ENCODE results near the gene ACBD4. TPM values are rescaled to one million over a fixed set of nuclear protein-coding genes. Genes with fewer than 3 reads are reported as not detected.

Gene ACBD4
- total RNA-seq, 2 donors from 2014 or later = 20.8 to 21.1 TPM

DNA sequence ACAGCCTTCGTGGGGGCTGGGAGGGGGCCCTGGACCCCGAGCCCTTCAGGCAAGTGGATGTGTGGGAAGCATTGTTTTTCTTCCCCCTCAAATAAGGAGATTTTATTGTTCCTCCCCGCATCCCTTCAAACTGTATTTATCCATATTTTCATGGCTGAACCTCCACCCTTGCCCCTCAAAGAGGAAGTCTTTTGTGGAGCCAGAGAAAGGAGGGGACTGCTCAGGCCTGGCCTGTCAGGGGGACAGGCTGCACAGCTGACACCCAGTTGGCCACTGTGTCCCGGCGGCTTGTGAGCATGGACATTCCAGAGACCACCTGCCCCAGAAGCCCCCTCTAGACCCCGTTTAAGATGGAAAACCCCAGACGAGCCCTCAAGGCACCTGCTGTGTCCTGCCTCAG lies 42.1 kb downstream of the ACBD4 start:
- Histone ChIP-seq H3K27me3 (no peaks in the 10 kb centered on the region), H3K36me3 (replicated peaks in 1 of 2; ENCODE audit: insufficient read depth in 1 of 2, low read depth in 2 of 2) (no peaks in the 10 kb centered on the region), H3K4me1 (peaks cover 22% of the 10 kb centered on the region), H3K4me3 (no peak overlapping the region), H3K9me3 (no peaks in the 10 kb centered on the region), H3K27ac (no peak overlapping the region)
- ATAC-seq (no peak), DNase-seq (no peak)
- 78 to 96% methylated on average over 5 to 7 of the region's 7 CpGs for WGBS, 2 donors
- TF ChIP-seq, protein P1, sequence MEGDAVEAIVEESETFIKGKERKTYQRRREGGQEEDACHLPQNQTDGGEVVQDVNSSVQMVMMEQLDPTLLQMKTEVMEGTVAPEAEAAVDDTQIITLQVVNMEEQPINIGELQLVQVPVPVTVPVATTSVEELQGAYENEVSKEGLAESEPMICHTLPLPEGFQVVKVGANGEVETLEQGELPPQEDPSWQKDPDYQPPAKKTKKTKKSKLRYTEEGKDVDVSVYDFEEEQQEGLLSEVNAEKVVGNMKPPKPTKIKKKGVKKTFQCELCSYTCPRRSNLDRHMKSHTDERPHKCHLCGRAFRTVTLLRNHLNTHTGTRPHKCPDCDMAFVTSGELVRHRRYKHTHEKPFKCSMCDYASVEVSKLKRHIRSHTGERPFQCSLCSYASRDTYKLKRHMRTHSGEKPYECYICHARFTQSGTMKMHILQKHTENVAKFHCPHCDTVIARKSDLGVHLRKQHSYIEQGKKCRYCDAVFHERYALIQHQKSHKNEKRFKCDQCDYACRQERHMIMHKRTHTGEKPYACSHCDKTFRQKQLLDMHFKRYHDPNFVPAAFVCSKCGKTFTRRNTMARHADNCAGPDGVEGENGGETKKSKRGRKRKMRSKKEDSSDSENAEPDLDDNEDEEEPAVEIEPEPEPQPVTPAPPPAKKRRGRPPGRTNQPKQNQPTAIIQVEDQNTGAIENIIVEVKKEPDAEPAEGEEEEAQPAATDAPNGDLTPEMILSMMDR (IDR thresholded peaks at IDR 0.05) = no peak
- no peak for TF ChIP-seq POLR2A (IDR thresholded peaks at IDR 0.05)
- intact Hi-C loops (cut with DNase I) = no loop called here

DNA sequence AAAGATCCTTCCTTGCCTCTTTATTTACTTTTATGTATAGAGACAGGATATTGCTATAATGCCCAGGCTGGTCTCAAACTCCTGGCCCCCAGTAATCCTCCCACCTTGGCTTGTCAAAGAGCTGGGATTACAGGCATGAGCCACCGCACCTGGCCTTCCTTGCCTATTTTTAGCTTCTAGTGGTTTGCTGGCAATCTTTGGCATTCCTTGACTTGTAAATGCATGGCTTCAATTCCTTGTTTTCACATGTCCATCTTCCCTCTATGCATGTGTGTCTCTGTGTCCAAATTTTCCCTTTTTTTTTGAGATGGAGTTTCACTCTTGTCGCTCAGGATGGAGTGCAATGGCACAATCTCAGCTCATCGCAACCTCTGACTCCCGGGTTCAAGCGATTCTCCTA lies 48.7 kb downstream of the ACBD4 start:
- Histone ChIP-seq H3K4me3 (no peak overlapping the region), H3K27ac (no peak overlapping the region), H3K27me3 (no peaks in the 10 kb centered on the region), H3K4me1 (no peaks in the 10 kb centered on the region), H3K36me3 (replicated peaks in 1 of 2; ENCODE audit: insufficient read depth in 1 of 2, low read depth in 2 of 2) (no peaks in the 10 kb centered on the region), H3K9me3 (no peaks in the 10 kb centered on the region)
- 93% methylated on average over 5 of the region's 5 CpGs for WGBS, 2 donors
- intact Hi-C loops (cut with DNase I) = no loop called here
- ATAC-seq (no peak), DNase-seq (no peak)
- no peak for TF ChIP-seq POLR2A (IDR thresholded peaks at IDR 0.05)
- TF ChIP-seq, protein P1 (IDR thresholded peaks at IDR 0.05) = no peak

DNA sequence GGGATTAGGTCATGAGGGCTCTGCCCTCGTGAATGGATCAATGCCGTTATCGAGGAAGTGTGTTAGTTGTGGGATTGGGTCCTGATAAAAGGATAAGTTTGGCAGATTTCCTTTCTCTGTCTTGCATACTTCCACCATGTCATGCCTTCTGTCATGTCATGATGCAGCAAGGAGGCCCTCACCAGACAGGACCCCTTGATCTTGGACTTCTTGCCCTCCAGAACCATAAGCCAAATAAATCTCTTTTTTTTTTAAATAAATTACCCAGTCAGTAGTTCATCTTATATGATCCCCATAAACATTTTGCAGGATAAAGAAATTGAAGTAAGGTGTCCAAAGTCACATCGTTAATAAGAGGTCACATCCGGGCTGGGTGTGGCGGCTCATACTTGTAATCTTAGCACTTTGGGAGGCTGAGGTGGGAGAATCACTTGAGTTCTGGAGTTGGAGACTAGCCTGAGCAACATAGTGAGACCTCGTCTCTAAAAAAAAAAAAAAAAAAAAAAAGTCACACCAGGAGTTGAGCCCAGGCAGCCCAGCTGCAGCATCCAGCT lies 51.4 kb downstream of the ACBD4 start:
- TF ChIP-seq, protein P1 (IDR thresholded peaks at IDR 0.05) = no peak
- no peak for TF ChIP-seq POLR2A (IDR thresholded peaks at IDR 0.05)
- intact Hi-C loops (cut with DNase I) = no loop called here
- H3K4me1 ChIP-seq = peaks cover 12% of the 10 kb centered on the region
- ATAC-seq (no peak), DNase-seq (no peak)
- no peak overlapping the region for H3K27ac ChIP-seq
- no peak overlapping the region for H3K4me3 ChIP-seq
- H3K27me3 ChIP-seq = no peaks in the 10 kb centered on the region
- no peaks in the 10 kb centered on the region for H3K9me3 ChIP-seq
- 62 to 71% methylated on average over 7 of the region's 7 CpGs for whole genome bisulfite sequencing, 2 donors
- no peaks in the 10 kb centered on the region for H3K36me3 ChIP-seq (replicated peaks in 1 of 2; ENCODE audit: insufficient read depth in 1 of 2, low read depth in 2 of 2)

DNA sequence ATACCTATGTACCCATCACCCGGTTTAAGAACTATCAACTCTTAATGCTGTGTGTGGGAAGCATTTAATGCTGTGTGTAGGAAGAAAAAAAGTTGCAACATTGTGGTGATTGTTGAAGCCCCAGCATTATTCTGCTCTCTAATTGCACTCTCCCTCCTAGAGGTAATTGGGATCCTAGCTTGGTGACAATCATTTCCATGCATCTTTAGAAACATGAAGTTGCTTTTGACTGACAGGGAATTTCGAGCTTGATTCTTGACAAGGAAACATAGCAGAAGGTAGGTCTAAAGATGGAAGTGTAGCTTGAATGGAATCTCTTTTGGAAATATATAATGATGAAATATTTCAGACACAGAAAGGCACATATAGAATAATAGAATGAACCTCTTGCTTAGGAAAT lies 53.5 kb downstream of the ACBD4 start:
- peaks cover 12% of the 10 kb centered on the region for H3K4me1 ChIP-seq
- H3K36me3 ChIP-seq (replicated peaks in 1 of 2; ENCODE audit: insufficient read depth in 1 of 2, low read depth in 2 of 2) = no peaks in the 10 kb centered on the region
- WGBS, 2 donors = 57% methylated on average over 2 of the region's 2 CpGs
- H3K9me3 ChIP-seq = no peaks in the 10 kb centered on the region
- ATAC-seq (no peak), DNase-seq (no peak)
- no peak overlapping the region for H3K4me3 ChIP-seq
- no peaks in the 10 kb centered on the region for H3K27me3 ChIP-seq
- intact Hi-C loops (cut with DNase I) = no loop called here
- no peak for TF ChIP-seq POLR2A (IDR thresholded peaks at IDR 0.05)
- TF ChIP-seq, protein P1 (IDR thresholded peaks at IDR 0.05) = no peak
- no peak overlapping the region for H3K27ac ChIP-seq

DNA sequence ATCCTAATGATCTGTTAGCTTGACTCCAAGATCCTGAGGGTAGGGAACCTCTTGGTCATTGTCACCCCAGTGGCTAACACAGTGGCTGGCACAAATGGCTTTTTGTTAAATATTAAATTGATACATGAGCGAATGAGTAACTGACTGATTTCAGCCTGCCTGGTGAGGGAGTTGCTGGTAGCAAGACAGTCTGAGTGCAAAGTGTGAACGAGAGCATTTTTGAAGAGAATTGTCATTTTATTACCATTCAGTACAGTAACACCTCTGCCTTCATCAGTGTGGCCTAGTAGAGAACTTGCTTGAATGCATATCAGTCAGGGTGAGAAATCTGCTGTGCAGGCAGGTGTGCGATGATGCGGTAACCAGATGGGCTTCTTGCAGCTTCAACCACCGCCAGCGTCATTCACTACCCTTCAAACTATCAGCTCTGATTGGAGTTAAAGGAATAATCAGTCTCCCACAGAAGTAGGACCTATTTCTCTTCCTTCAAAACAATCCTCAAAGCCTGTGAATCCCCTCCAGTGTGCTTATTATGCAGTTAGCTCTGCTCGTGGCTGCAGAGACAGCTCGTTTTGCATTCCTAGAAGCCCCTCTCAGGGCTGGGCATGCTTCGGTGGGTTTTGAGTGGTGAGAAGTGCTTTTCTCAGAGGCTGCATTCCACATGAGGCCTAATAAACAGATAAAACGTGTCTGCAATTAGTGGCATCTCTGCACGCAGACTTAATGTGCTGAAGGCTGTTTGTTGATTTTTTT lies 55.2 kb downstream of the ACBD4 start:
- TF ChIP-seq, protein P1 (IDR thresholded peaks at IDR 0.05) = no peak
- TF ChIP-seq POLR2A (IDR thresholded peaks at IDR 0.05) = no peak
- no peak for DNase-seq
- H3K4me3 ChIP-seq = no peak overlapping the region
- H3K4me1 ChIP-seq = peaks cover 12% of the 10 kb centered on the region
- no peaks in the 10 kb centered on the region for H3K9me3 ChIP-seq
- ATAC-seq = no peak
- no peaks in the 10 kb centered on the region for H3K27me3 ChIP-seq
- no peak overlapping the region for H3K27ac ChIP-seq
- H3K36me3 ChIP-seq (replicated peaks in 1 of 2; ENCODE audit: insufficient read depth in 1 of 2, low read depth in 2 of 2) = no peaks in the 10 kb centered on the region
- 52 to 59% methylated on average over 11 of the region's 11 CpGs for WGBS, 2 donors
- intact Hi-C loops (cut with DNase I) = no loop called here

Data from body of pancreas (tissue), 4 donors.